Mammary epithelial cell (primary cell): ENCODE data around the gene KCNN3.

Experiments used
- CTCF ChIP-seq, 2 donors: IDR thresholded peaks in 1 of 2; conservative IDR thresholded peaks in 1 of 2; 2 replicates each; pipeline ENCODE4 v1.5.1; 2011 to 2012; ENCODE audit warnings: inconsistent platforms in 2 of 2, low read length in 2 of 2, mild to moderate bottlenecking in 2 of 2, control low read depth in 1 of 2, low read depth in 1 of 2; ENCODE audit not compliant: insufficient read depth in 1 of 2; ENCODE audit errors: extremely low read depth in 1 of 2
- EZH2 ChIP-seq: IDR thresholded peaks from 2 replicates; pipeline ENCODE4 v1.6.1; 2012; ENCODE audit warnings: low read length, inconsistent platforms, borderline replicate concordance

GRCh38 chr1:154852845-154853244 is 17.2 kb downstream of the KCNN3 start:
- no peak for TF ChIP-seq CTCF (conservative IDR thresholded peaks at IDR 0.05 in 1 of 2, IDR thresholded peaks at IDR 0.05 in 1 of 2; ENCODE audit: extremely low read depth in 1 of 2, insufficient read depth in 1 of 2, low read depth in 1 of 2, low read length in 2 of 2)
- TF ChIP-seq EZH2, result no peak
